ENCODE data around the gene SLC35A3. TPM values are rescaled to one million over a fixed set of nuclear protein-coding genes. Genes with fewer than 3 reads are reported as not detected.
"Not testable (repeated sequence)": the region's sequence is repeated elsewhere in the genome, so short reads cannot be mapped to it uniquely, and the experiment has no call there.

The SLC35A3 gene
- total RNA-seq, 1 donor from 2014 or later: 16.5 TPM

- Mint-ChIP-seq H3K9me3 (ENCODE audit: low read depth) (peaks cover 3% of the 10 kb centered on the region), H3K36me3 (ENCODE audit: insufficient read depth) (peaks cover 5% of the 10 kb centered on the region), H3K27ac (peak overlapping the region; percentile 99), H3K27me3 (no peaks in the 10 kb centered on the region), H3K4me1 (ENCODE audit: low read depth) (peaks cover 19% of the 10 kb centered on the region), H3K4me3 (ENCODE audit: low read depth) (peak overlapping the region; percentile 96)
- no peak for TF ChIP-seq CTCF (IDR thresholded peaks at IDR 0.05; ENCODE audit: unreplicated experiment)
- peak; percentile 43 for DNase-seq (ENCODE audit: low spot score, unreplicated experiment)
These were observed 69.0 kb downstream of the SLC35A3 start for GRCh38 chr1:100038660-100039287.

- H3K9me3 Mint-ChIP-seq (ENCODE audit: low read depth): peaks cover 10% of the 10 kb centered on the region
- no peaks in the 10 kb centered on the region for H3K27me3 Mint-ChIP-seq
- peaks cover 19% of the 10 kb centered on the region for H3K4me1 Mint-ChIP-seq (ENCODE audit: low read depth)
- no peak for TF ChIP-seq CTCF (IDR thresholded peaks at IDR 0.05; ENCODE audit: unreplicated experiment)
- peak overlapping the region; percentile 99 for H3K27ac Mint-ChIP-seq
- H3K36me3 Mint-ChIP-seq (ENCODE audit: insufficient read depth): peaks cover 11% of the 10 kb centered on the region
- DNase-seq (ENCODE audit: low spot score, unreplicated experiment): no peak
- peak overlapping the region; percentile 96 for H3K4me3 Mint-ChIP-seq (ENCODE audit: low read depth)
These were observed 69.8 kb downstream of the SLC35A3 start for GRCh38 chr1:100039591-100039990.

GRCh38 chr1:100045206-100045605 lies 75.4 kb downstream of the SLC35A3 start:
- no peak overlapping the region for H3K27ac Mint-ChIP-seq
- peaks cover 30% of the 10 kb centered on the region for H3K36me3 Mint-ChIP-seq (ENCODE audit: insufficient read depth)
- H3K4me3 Mint-ChIP-seq (ENCODE audit: low read depth): no peak overlapping the region
- H3K4me1 Mint-ChIP-seq (ENCODE audit: low read depth): peaks cover 15% of the 10 kb centered on the region
- DNase-seq (ENCODE audit: low spot score, unreplicated experiment): no peak
- TF ChIP-seq CTCF (IDR thresholded peaks at IDR 0.05; ENCODE audit: unreplicated experiment): no peak
- H3K27me3 Mint-ChIP-seq: no peaks in the 10 kb centered on the region
- peaks cover 20% of the 10 kb centered on the region for H3K9me3 Mint-ChIP-seq (ENCODE audit: low read depth)

- H3K27ac Mint-ChIP-seq; DNase-seq (ENCODE audit: low spot score, unreplicated experiment); H3K27me3 Mint-ChIP-seq; H3K4me3 Mint-ChIP-seq (ENCODE audit: low read depth): not testable (repeated sequence)
- peaks cover 14% of the 10 kb centered on the region for H3K4me1 Mint-ChIP-seq (ENCODE audit: low read depth)
- H3K36me3 Mint-ChIP-seq (ENCODE audit: insufficient read depth): peaks cover 37% of the 10 kb centered on the region
- H3K9me3 Mint-ChIP-seq (ENCODE audit: low read depth): peaks cover 20% of the 10 kb centered on the region
These were observed 77.5 kb downstream of the SLC35A3 start for GRCh38 chr1:100047235-100047708.

- peaks cover 5% of the 10 kb centered on the region for H3K9me3 Mint-ChIP-seq (ENCODE audit: low read depth)
- peaks cover 13% of the 10 kb centered on the region for H3K4me1 Mint-ChIP-seq (ENCODE audit: low read depth)
- DNase-seq (ENCODE audit: low spot score, unreplicated experiment): no peak
- TF ChIP-seq CTCF (IDR thresholded peaks at IDR 0.05; ENCODE audit: unreplicated experiment): no peak
- no peak overlapping the region for H3K4me3 Mint-ChIP-seq (ENCODE audit: low read depth)
- no peaks in the 10 kb centered on the region for H3K27me3 Mint-ChIP-seq
- no peak overlapping the region for H3K27ac Mint-ChIP-seq
- peaks cover 26% of the 10 kb centered on the region for H3K36me3 Mint-ChIP-seq (ENCODE audit: insufficient read depth)
These were observed 80.3 kb downstream of the SLC35A3 start for GRCh38 chr1:100050139-100050538.

GRCh38 chr1:100051401-100051800 lies 81.6 kb downstream of the SLC35A3 start:
- peaks cover 22% of the 10 kb centered on the region for H3K36me3 Mint-ChIP-seq (ENCODE audit: insufficient read depth)
- H3K27ac Mint-ChIP-seq: no peak overlapping the region
- peaks cover 13% of the 10 kb centered on the region for H3K4me1 Mint-ChIP-seq (ENCODE audit: low read depth)
- DNase-seq (ENCODE audit: low spot score, unreplicated experiment): no peak
- no peaks in the 10 kb centered on the region for H3K27me3 Mint-ChIP-seq
- H3K4me3 Mint-ChIP-seq (ENCODE audit: low read depth): no peak overlapping the region
- H3K9me3 Mint-ChIP-seq (ENCODE audit: low read depth): peaks cover 2% of the 10 kb centered on the region
- no peak for TF ChIP-seq CTCF (IDR thresholded peaks at IDR 0.05; ENCODE audit: unreplicated experiment)
